HepG2 (cell line): ENCODE measurements around the gene GATD1. TPM values are rescaled to one million over a fixed set of nuclear protein-coding genes. Genes with fewer than 3 reads are reported as not detected.

Experiments
- CBX5 ChIP-seq: sonication (generic); formaldehyde crosslinking; IDR thresholded peaks from 2 replicates; pipeline ENCODE4 v1.4.0; 2020; ENCODE audit warnings: missing genetic modification reagents, borderline replicate concordance
- CHD2 ChIP-seq: IDR thresholded peaks from 2 replicates; pipeline ENCODE4 v1.6.1; 2011; ENCODE audit warnings: low read depth, low read length, improper control_type of control experiment
- DBP ChIP-seq: sonication (generic); formaldehyde crosslinking; IDR thresholded peaks from 2 replicates; pipeline ENCODE4 v1.4.0; 2020; ENCODE audit warnings: missing genetic modification reagents; ENCODE audit errors: not compliant biosample characterization
- EHMT2 ChIP-seq: fragments of 200-600 bp; sonication (generic); IDR thresholded peaks from 2 replicates; pipeline ENCODE4 v1.7.0; 2017; ENCODE audit warnings: antibody characterized with exemption, low read depth, low read length, borderline replicate concordance
- FOXA1 ChIP-seq, 2 experiments: fragments of 450-650 bp in 1 of 2; sonication (generic) in 1 of 2; formaldehyde crosslinking in 1 of 2; IDR thresholded peaks; 2 replicates each; pipeline versions ENCODE4 v1.4.0 to v1.6.1; 2016 to 2020; ENCODE audit warnings: missing genetic modification reagents in 1 of 2
- PHF21A ChIP-seq: sonication (generic); formaldehyde crosslinking; IDR thresholded peaks from 2 replicates; pipeline ENCODE4 v1.5.0; 2020; ENCODE audit warnings: mild to moderate bottlenecking, missing genetic modification reagents
- TMF1 ChIP-seq: sonication (generic); formaldehyde crosslinking; IDR thresholded peaks from 2 replicates; pipeline ENCODE4 v1.8.1; 2022; ENCODE audit warnings: low read depth, missing genetic modification reagents
- TP53 ChIP-seq: sonication (generic); formaldehyde crosslinking; conservative IDR thresholded peaks from 2 replicates; pipeline ENCODE4 v1.4.0; 2020; ENCODE audit warnings: missing genetic modification reagents
- ZBTB25 ChIP-seq: IDR thresholded peaks from 2 replicates; pipeline ENCODE4 v1.6.1; 2018; ENCODE audit warnings: missing genetic modification reagents
- ZC3H13 ChIP-seq: sonication (generic); formaldehyde crosslinking; IDR thresholded peaks from 2 replicates; pipeline ENCODE4 v1.8.1; 2023; ENCODE audit warnings: mild to moderate bottlenecking, missing genetic modification reagents, moderate library complexity
- ZNF609 ChIP-seq: sonication (generic); formaldehyde crosslinking; IDR thresholded peaks from 2 replicates; pipeline ENCODE4 v1.4.0; 2020; ENCODE audit warnings: mild to moderate bottlenecking, missing genetic modification reagents, borderline replicate concordance
- ZNF775 ChIP-seq: sonication (generic); formaldehyde crosslinking; IDR thresholded peaks from 2 replicates; pipeline ENCODE4 v1.4.0; 2020; ENCODE audit warnings: missing genetic modification reagents, mild to moderate bottlenecking, moderate library complexity, borderline replicate concordance
- ZNF788 ChIP-seq: sonication (generic); formaldehyde crosslinking; IDR thresholded peaks from 2 replicates; pipeline ENCODE4 v1.5.0; 2020; ENCODE audit warnings: mild to moderate bottlenecking, missing genetic modification reagents, borderline replicate concordance
- ZSCAN20 ChIP-seq: sonication (generic); formaldehyde crosslinking; IDR thresholded peaks from 2 replicates; pipeline ENCODE4 v1.4.0; 2020; ENCODE audit warnings: missing genetic modification reagents, mild to moderate bottlenecking, borderline replicate concordance
- polyA plus RNA-seq, 8 experiments: library from polyadenylated mRNA; depleted of rRNA in 3 of 8; stranded (reverse) in 7 of 8; unstranded in 1 of 8; fragments of >200 nt; fragmentation: Illumina TruSeq in 4 of 8; extraction: Trizol in 4 of 8; gene quantifications; 2 replicates each; pipeline versions ENCODE4 v1.2.1 to v1.2.3, GENCODE V29; 2011 to 2016; ENCODE audit warnings: low read depth in 4 of 8, missing spikeins in 1 of 8, mixed read lengths in 1 of 8; ENCODE audit not compliant: insufficient read depth in 1 of 8
- total RNA-seq, 5 experiments: library from RNA; depleted of rRNA; stranded (reverse); fragments of >200 nt; fragmentation: Illumina TruSeq; extraction: Trizol; gene quantifications; 2 replicates each; pipeline ENCODE4 v1.2.3, GENCODE V29; 2016; ENCODE audit warnings: low read depth in 1 of 5
- TF ChIP-seq, protein P1 (sequence below): sonication (generic); formaldehyde crosslinking; IDR thresholded peaks from 2 replicates; pipeline ENCODE4 v1.4.0; 2020; ENCODE audit warnings: missing genetic modification reagents
- TF ChIP-seq, protein P2 (sequence below): sonication (generic); formaldehyde crosslinking; IDR thresholded peaks from 2 replicates; pipeline ENCODE4 v1.4.0; 2020; ENCODE audit warnings: mild to moderate bottlenecking, missing genetic modification reagents

The GATD1 gene
- total and polyA plus RNA-seq, 2 of the 13 experiments (the other 11 are each of a cell fraction or from before 2014, with no cell fraction given), result 31.3 to 60.5 TPM

GRCh38 chr11:777288-778255 is at the start of gene GATD1 (continued):
- TF ChIP-seq ZNF609 (CRISPR knock-in tag), result 0 out of 2 replicates have a peak, but pooled peaks have one; percentile 3
- TF ChIP-seq EHMT2, result no peak
- TF ChIP-seq TMF1 (CRISPR knock-in tag), result 0 out of 2 replicates have a peak, but pooled peaks have one; percentile 58
- no peak for TF ChIP-seq ZBTB25
- no peak for TF ChIP-seq PHF21A (CRISPR knock-in tag)
- no peak for TF ChIP-seq CHD2
- TF ChIP-seq CBX5, result no peak
- no peak for TF ChIP-seq DBP (CRISPR knock-in tag)
- no peak for TF ChIP-seq FOXA1 (IDR thresholded peaks at IDR 0.05)
- TF ChIP-seq FOXA1 (CRISPR knock-in tag; IDR thresholded peaks at IDR 0.05), result no peak
- peak; percentile 55; the same call in 1 of the 2 replicates for TF ChIP-seq ZNF788 (CRISPR knock-in tag)
- no peak for TF ChIP-seq ZNF775
- TF ChIP-seq, protein P1, sequence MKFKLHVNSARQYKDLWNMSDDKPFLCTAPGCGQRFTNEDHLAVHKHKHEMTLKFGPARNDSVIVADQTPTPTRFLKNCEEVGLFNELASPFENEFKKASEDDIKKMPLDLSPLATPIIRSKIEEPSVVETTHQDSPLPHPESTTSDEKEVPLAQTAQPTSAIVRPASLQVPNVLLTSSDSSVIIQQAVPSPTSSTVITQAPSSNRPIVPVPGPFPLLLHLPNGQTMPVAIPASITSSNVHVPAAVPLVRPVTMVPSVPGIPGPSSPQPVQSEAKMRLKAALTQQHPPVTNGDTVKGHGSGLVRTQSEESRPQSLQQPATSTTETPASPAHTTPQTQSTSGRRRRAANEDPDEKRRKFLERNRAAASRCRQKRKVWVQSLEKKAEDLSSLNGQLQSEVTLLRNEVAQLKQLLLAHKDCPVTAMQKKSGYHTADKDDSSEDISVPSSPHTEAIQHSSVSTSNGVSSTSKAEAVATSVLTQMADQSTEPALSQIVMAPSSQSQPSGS (CRISPR knock-in tag), result no peak
- TF ChIP-seq ZSCAN20, result peak; percentile 82; the same call in 1 of the 2 replicates
- TF ChIP-seq, protein P2, sequence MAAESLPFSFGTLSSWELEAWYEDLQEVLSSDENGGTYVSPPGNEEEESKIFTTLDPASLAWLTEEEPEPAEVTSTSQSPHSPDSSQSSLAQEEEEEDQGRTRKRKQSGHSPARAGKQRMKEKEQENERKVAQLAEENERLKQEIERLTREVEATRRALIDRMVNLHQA (CRISPR knock-in tag), result no peak
- no peak for TF ChIP-seq TP53 (CRISPR knock-in tag)
- 0 out of 2 replicates have a peak, but pooled peaks have one; percentile 38 for TF ChIP-seq ZC3H13 (CRISPR knock-in tag)
